Measurements from ENCODE around the gene SMIM20. TPM values are rescaled to one million over a fixed set of nuclear protein-coding genes. Genes with fewer than 3 reads are reported as not detected.

The SMIM20 gene
- total RNA-seq, 2 donors from 2014 or later, result 0.99 to 21.5 TPM

DNA sequence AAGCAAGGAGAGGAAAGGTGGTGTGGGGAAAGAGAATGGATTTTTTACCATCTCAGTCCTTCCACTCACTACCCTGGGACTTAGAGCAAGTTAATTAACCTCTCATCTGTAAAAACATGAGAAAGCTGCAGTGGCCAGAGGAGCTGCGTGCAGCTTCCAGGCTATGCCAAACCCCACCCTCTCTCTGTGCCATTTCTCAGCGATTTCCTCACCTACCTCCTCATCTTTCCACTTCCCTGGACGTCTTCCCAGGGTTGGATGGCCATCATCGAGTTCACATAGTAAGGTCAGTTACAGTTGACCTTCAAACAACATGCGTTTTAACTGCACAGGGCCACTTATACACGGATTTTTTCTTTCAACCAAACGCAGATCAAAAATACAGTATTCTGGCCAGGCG is 64.3 kb downstream of the SMIM20 start:
- Histone ChIP-seq H3K4me1 (no peaks in the 10 kb centered on the region), H3K27me3 (no peaks in the 10 kb centered on the region), H3K9me3 (no peaks in the 10 kb centered on the region), H3K27ac (no peak overlapping the region), H3K4me3 (no peak overlapping the region), H3K36me3 (replicated peaks in 1 of 2; ENCODE audit: insufficient read depth in 1 of 2, low read depth in 2 of 2) (no peaks in the 10 kb centered on the region)
- 34 to 51% methylated on average over 8 of the region's 8 CpGs for WGBS, 2 donors
- intact Hi-C loops (cut with DNase I), result no loop called here
- TF ChIP-seq POLR2A (IDR thresholded peaks at IDR 0.05), result no peak
- TF ChIP-seq, protein P1, sequence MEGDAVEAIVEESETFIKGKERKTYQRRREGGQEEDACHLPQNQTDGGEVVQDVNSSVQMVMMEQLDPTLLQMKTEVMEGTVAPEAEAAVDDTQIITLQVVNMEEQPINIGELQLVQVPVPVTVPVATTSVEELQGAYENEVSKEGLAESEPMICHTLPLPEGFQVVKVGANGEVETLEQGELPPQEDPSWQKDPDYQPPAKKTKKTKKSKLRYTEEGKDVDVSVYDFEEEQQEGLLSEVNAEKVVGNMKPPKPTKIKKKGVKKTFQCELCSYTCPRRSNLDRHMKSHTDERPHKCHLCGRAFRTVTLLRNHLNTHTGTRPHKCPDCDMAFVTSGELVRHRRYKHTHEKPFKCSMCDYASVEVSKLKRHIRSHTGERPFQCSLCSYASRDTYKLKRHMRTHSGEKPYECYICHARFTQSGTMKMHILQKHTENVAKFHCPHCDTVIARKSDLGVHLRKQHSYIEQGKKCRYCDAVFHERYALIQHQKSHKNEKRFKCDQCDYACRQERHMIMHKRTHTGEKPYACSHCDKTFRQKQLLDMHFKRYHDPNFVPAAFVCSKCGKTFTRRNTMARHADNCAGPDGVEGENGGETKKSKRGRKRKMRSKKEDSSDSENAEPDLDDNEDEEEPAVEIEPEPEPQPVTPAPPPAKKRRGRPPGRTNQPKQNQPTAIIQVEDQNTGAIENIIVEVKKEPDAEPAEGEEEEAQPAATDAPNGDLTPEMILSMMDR (IDR thresholded peaks at IDR 0.05), result no peak
- ATAC-seq (no peak), DNase-seq (no peak)

Other genes with a start within 250 kb of the SMIM20 start
- 10 to 100 TPM; 32.3 to 64.1 TPM for gene SEL1L3, start 51.2 kb upstream of the SMIM20 start, total RNA-seq

Measured in body of pancreas (tissue), 4 donors.